ENCODE results near the gene SYNJ2. TPM values are rescaled to one million over a fixed set of nuclear protein-coding genes. Genes with fewer than 3 reads are reported as not detected.

The SYNJ2 gene
- total RNA-seq, 1 experiment from 2014 or later: 24.5 TPM

DNA sequence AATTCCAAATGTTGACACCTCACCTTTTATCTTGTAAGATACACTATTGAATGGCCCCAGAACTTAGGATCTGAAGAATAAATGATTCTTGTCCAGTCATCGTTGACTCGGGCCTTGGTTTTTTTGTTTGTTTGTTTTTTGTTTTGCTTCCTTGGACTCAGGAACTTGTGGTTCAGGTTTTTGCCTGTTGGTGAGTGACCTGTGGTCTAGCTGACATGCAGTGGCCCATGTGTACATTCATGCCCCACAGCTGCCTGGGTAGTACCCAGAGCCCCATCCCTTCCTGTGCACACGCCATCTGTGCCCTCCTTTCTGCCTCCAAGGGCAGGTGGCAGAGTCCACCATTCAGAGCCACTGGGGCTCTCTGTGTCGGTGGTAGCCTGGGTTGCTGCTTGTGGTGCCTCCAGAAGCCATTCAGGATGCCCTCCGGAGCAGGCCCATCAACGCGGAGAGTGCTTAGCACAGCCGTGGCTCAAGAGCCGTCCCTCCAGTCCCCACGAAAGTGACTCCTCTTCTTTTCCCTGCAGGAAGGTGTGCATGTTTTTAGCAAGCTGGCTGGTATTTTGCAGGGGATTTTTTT lies 85.9 kb downstream of the SYNJ2 start:
- H3K4me3 Mint-ChIP-seq: no peak overlapping the region

More for the DNA sequence above, 85.9 kb downstream of the SYNJ2 start:
- TF ChIP-seq, protein P1, sequence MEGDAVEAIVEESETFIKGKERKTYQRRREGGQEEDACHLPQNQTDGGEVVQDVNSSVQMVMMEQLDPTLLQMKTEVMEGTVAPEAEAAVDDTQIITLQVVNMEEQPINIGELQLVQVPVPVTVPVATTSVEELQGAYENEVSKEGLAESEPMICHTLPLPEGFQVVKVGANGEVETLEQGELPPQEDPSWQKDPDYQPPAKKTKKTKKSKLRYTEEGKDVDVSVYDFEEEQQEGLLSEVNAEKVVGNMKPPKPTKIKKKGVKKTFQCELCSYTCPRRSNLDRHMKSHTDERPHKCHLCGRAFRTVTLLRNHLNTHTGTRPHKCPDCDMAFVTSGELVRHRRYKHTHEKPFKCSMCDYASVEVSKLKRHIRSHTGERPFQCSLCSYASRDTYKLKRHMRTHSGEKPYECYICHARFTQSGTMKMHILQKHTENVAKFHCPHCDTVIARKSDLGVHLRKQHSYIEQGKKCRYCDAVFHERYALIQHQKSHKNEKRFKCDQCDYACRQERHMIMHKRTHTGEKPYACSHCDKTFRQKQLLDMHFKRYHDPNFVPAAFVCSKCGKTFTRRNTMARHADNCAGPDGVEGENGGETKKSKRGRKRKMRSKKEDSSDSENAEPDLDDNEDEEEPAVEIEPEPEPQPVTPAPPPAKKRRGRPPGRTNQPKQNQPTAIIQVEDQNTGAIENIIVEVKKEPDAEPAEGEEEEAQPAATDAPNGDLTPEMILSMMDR (conservative IDR thresholded peaks at IDR 0.05): no peak
- no peak overlapping the region for H3K23ac ChIP-seq (ENCODE audit: insufficient read length, low read depth, low read length)
- H4K91ac ChIP-seq (ENCODE audit: insufficient read length, low read depth, low read length): no peak overlapping the region
- Mint-ChIP-seq H3K27ac (peak overlapping the region in 1 of 3 experiments; percentile 64; a peak in 1 of 7 replicates), H3K4me1 (peaks cover 4 to 17% of the 10 kb centered on the region in 2 experiments), H3K36me3 (ENCODE audit: insufficient read depth in 1 of 3, low read depth in 3 of 3) (peaks cover 2 to 52% (median 4%) of the 10 kb centered on the region in 3 experiments; a peak in 4 of 7 replicates), H3K9me3 (no peaks in the 10 kb centered on the region), H3K27me3 (ENCODE audit: low read depth) (no peaks in the 10 kb centered on the region)
- no peak overlapping the region for H2BK12ac ChIP-seq (ENCODE audit: insufficient read length, low read depth, low read length)
- DNase-seq: no peak
- WGBS (ENCODE audit: extremely low coverage, insufficient read length, low lambda C conversion rate): no CpG with 5 or more reads among the region's 10 CpGs
- no peak overlapping the region for H2AK5ac ChIP-seq (ENCODE audit: insufficient read length, low read length)
- H4K8ac ChIP-seq (replicated peaks; ENCODE audit: insufficient read length, low read depth, low read length): no peak overlapping the region
- no peaks in the 10 kb centered on the region for H3K27me3 ChIP-seq (ENCODE audit: insufficient read depth, low read length)
- H3K4me1 ChIP-seq (ENCODE audit: insufficient read depth, low read length): no peaks in the 10 kb centered on the region
- no peak overlapping the region for H2BK15ac ChIP-seq (ENCODE audit: low read depth, low read length)
- H3K79me1 ChIP-seq (ENCODE audit: insufficient read depth, low read depth, low read length, poor library complexity, severe bottlenecking): no peaks in the 10 kb centered on the region
- H3K9me3 ChIP-seq (ENCODE audit: control insufficient read depth, low read depth, low read length): no peaks in the 10 kb centered on the region
- H2BK20ac ChIP-seq (ENCODE audit: low read depth, low read length, poor library complexity, severe bottlenecking): no peak overlapping the region
- H3K4me2 ChIP-seq (ENCODE audit: insufficient read depth, insufficient read length, low read length): no peak overlapping the region
- no peak overlapping the region for H3K27ac ChIP-seq (ENCODE audit: insufficient read length, low read depth, low read length)
- no peak overlapping the region for H3K9ac ChIP-seq (ENCODE audit: extremely low read depth, insufficient read length, low read length)
- no peak overlapping the region for H3K14ac ChIP-seq (ENCODE audit: insufficient read depth, low read length)
- no peak overlapping the region for H3T11ph ChIP-seq (ENCODE audit: low read length)
- no peak overlapping the region for H2BK120ac ChIP-seq (ENCODE audit: low read depth, low read length, poor library complexity, severe bottlenecking)
- H3K4ac ChIP-seq (ENCODE audit: low read depth, low read length): no peak overlapping the region
- no peak overlapping the region for H4K5ac ChIP-seq (ENCODE audit: insufficient read length, low read depth, low read length)
- no peak overlapping the region for H2BK5ac ChIP-seq (ENCODE audit: insufficient read length, low read length)
- no peak overlapping the region for H3K56ac ChIP-seq (ENCODE audit: insufficient read length, low read depth, low read length)
- no peaks in the 10 kb centered on the region for H3K23me2 ChIP-seq (ENCODE audit: insufficient read length, low read depth, low read length, poor library complexity, severe bottlenecking)
- no peak overlapping the region for H3K18ac ChIP-seq (ENCODE audit: insufficient read length, low read depth, low read length)
- H4K20me1 ChIP-seq (ENCODE audit: control insufficient read depth, insufficient read depth, insufficient read length): no peaks in the 10 kb centered on the region
- H2AFZ ChIP-seq (ENCODE audit: low read length): no peak overlapping the region
- no peaks in the 10 kb centered on the region for H3K79me2 ChIP-seq (ENCODE audit: insufficient read depth, low read length)
